ENCODE results near the gene ZBTB16. TPM values are rescaled to one million over a fixed set of nuclear protein-coding genes. Genes with fewer than 3 reads are reported as not detected.

The ZBTB16 gene
- total RNA-seq, 1 donor, result under 0.01 TPM

DNA sequence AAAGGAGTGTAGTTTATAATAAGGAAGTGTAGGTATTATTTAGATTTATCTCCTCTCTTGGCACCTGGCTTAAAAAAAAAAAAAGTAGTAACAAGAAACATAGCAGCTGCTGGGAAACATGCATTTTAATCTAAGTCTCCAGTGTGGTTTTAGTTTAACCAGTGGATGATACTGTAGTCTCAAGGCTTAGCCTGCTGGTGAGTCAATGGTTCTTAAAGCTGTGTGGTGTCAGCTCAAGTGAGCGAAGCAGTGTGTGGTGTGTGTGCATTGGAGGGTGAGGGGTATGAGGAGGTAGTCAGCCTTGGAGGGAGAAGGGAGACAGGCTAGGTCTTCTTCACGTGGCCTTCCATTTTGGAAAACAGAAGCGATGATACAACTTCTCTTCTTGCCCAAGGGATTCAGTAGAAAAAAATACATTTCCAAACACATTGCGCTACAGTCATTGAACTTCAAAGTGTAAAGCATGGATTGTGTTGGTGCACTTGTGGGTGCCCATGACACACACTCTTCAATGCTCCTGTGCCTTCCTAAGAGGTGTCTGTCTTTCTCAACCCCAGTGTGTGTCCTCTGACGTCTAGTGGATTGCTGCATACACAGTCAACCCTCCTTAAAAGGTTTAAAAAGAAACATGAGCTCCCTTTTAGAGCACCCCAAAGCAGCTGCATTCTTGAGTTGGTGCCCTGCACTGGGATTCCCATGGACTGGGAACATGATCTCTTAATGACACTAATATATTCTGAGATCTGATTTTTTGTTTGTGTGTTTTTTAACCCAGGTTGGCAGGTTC is 40.1 kb downstream of the ZBTB16 start:
- Histone ChIP-seq H3K4me3 (ENCODE audit: insufficient read depth, low read length) (no peak overlapping the region), H2AFZ (ENCODE audit: low read length) (no peak overlapping the region), H3K27me3 (ENCODE audit: insufficient read depth, low read length) (no peaks in the 10 kb centered on the region), H3K9me3 (ENCODE audit: low read depth, low read length) (no peaks in the 10 kb centered on the region), H3K27ac (ENCODE audit: low read depth, low read length) (no peak overlapping the region), H4K20me1 (ENCODE audit: insufficient read depth, low read length) (no peaks in the 10 kb centered on the region), H3K4me2 (ENCODE audit: insufficient read depth, low read length) (no peak overlapping the region), H3K36me3 (ENCODE audit: insufficient read depth, low read length) (no peaks in the 10 kb centered on the region), H3K4me1 (ENCODE audit: insufficient read depth, low read length) (no peaks in the 10 kb centered on the region), H3K79me2 (ENCODE audit: insufficient read depth, low read length) (no peaks in the 10 kb centered on the region)
- DNase-seq (ENCODE audit: insufficient read length, low spot score, missing footprints), result no peak
- no peak for TF ChIP-seq CTCF (IDR thresholded peaks at IDR 0.05; ENCODE audit: extremely low read depth, low read depth, low read length)

- Histone ChIP-seq H3K4me1 (ENCODE audit: insufficient read depth, low read length) (no peaks in the 10 kb centered on the region), H3K4me3 (ENCODE audit: insufficient read depth, low read length) (no peak overlapping the region), H3K9me3 (ENCODE audit: low read depth, low read length) (no peaks in the 10 kb centered on the region), H3K36me3 (ENCODE audit: insufficient read depth, low read length) (no peaks in the 10 kb centered on the region), H3K27me3 (ENCODE audit: insufficient read depth, low read length) (peaks cover 9% of the 10 kb centered on the region), H3K27ac (ENCODE audit: low read depth, low read length) (no peak overlapping the region), H3K4me2 (ENCODE audit: insufficient read depth, low read length) (no peak overlapping the region), H4K20me1 (ENCODE audit: insufficient read depth, low read length) (no peaks in the 10 kb centered on the region), H3K79me2 (ENCODE audit: insufficient read depth, low read length) (no peaks in the 10 kb centered on the region), H2AFZ (ENCODE audit: low read length) (no peak overlapping the region)
- TF ChIP-seq CTCF (IDR thresholded peaks at IDR 0.05; ENCODE audit: extremely low read depth, low read depth, low read length), result no peak
- DNase-seq (ENCODE audit: insufficient read length, low spot score, missing footprints), result no peak
Observed at GRCh38 chr11:114102993-114103896, 43.7 kb downstream of the ZBTB16 start.

DNA sequence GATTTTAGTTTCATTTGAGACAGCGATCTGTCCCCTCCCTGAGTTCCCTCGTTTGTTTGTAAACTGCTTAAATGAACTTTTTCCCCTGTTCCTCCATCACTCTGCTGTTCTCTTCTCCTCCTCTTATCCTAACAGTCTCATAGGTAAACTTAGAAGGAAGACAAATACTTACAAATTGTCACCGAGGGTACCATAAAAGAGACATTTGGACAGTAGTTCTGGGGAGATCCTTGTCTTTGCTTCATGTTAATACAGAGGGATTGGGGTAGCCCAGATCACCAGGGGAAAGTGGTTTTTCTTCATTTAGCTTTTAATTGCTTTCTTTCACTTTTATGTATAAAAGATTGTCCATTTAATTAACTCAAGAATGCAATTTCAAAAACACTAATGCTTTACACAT is 46.1 kb downstream of the ZBTB16 start:
- H3K4me2 ChIP-seq (ENCODE audit: insufficient read depth, low read length), result no peak overlapping the region
- no peak for TF ChIP-seq CTCF (IDR thresholded peaks at IDR 0.05; ENCODE audit: extremely low read depth, low read depth, low read length)
- H3K27me3 ChIP-seq (ENCODE audit: insufficient read depth, low read length), result peaks cover 20% of the 10 kb centered on the region
- DNase-seq (ENCODE audit: insufficient read length, low spot score, missing footprints), result no peak
- no peaks in the 10 kb centered on the region for H3K79me2 ChIP-seq (ENCODE audit: insufficient read depth, low read length)
- no peak overlapping the region for H3K27ac ChIP-seq (ENCODE audit: low read depth, low read length)
- H4K20me1 ChIP-seq (ENCODE audit: insufficient read depth, low read length), result no peaks in the 10 kb centered on the region
- no peaks in the 10 kb centered on the region for H3K9me3 ChIP-seq (ENCODE audit: low read depth, low read length)
- H3K4me1 ChIP-seq (ENCODE audit: insufficient read depth, low read length), result no peaks in the 10 kb centered on the region
- H2AFZ ChIP-seq (ENCODE audit: low read length), result no peak overlapping the region
- no peak overlapping the region for H3K4me3 ChIP-seq (ENCODE audit: insufficient read depth, low read length)
- H3K36me3 ChIP-seq (ENCODE audit: insufficient read depth, low read length), result no peaks in the 10 kb centered on the region

DNA sequence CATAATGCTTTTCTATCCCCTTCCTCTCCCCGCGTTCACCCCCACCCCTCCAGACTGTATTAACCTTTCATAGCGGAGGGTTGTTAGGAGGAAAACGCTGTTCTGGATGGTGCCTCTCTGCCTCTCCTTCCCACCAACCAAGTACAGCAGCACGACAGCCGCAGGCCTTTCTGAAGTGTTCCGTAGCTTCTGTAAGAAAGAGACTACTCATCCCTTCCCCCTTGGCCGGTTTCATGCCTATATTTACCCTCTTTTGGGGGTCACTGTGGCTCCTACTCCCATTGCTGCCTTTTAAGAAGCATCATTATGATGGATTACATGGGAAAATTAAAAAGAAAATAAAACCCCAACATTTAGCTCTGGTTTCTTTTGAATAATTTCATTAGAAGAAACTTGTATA is 46.5 kb downstream of the ZBTB16 start:
- no peaks in the 10 kb centered on the region for H3K79me2 ChIP-seq (ENCODE audit: insufficient read depth, low read length)
- no peak overlapping the region for H3K4me3 ChIP-seq (ENCODE audit: insufficient read depth, low read length)
- no peaks in the 10 kb centered on the region for H3K4me1 ChIP-seq (ENCODE audit: insufficient read depth, low read length)
- no peak overlapping the region for H3K4me2 ChIP-seq (ENCODE audit: insufficient read depth, low read length)
- no peak overlapping the region for H3K27ac ChIP-seq (ENCODE audit: low read depth, low read length)
- H3K27me3 ChIP-seq (ENCODE audit: insufficient read depth, low read length), result peaks cover 25% of the 10 kb centered on the region
- H3K9me3 ChIP-seq (ENCODE audit: low read depth, low read length), result no peaks in the 10 kb centered on the region
- no peak overlapping the region for H2AFZ ChIP-seq (ENCODE audit: low read length)
- H3K36me3 ChIP-seq (ENCODE audit: insufficient read depth, low read length), result no peaks in the 10 kb centered on the region
- DNase-seq (ENCODE audit: insufficient read length, low spot score, missing footprints), result no peak
- H4K20me1 ChIP-seq (ENCODE audit: insufficient read depth, low read length), result no peaks in the 10 kb centered on the region
- no peak for TF ChIP-seq CTCF (IDR thresholded peaks at IDR 0.05; ENCODE audit: extremely low read depth, low read depth, low read length)
